Omental fat pad (tissue), 4 donors: ENCODE results near the gene PTRH1. TPM values are rescaled to one million over a fixed set of nuclear protein-coding genes. Genes with fewer than 3 reads are reported as not detected.
A peak's percentile ranks its signal among the peaks of the same experiment; 100 is the strongest.

Source experiments
- ATAC-seq: fragments of 150-250 bp; one replicate; pipeline ENCODE4 v1.9.1; 2016; ENCODE audit warnings: mild to moderate bottlenecking, moderate library complexity; ENCODE audit not compliant: low FRiP score
- DNase-seq: peaks from one replicate; pipeline ENCODE4 v3.0.0-alpha.2; 2019; ENCODE audit warnings: low spot score
- CTCF ChIP-seq, 3 donors: fragments of 450-650 bp; IDR thresholded peaks; one replicate each; pipeline ENCODE4 v1.5.1; 2016 to 2017; ENCODE audit warnings: antibody characterized with exemption in 3 of 3, mild to moderate bottlenecking in 3 of 3, moderate library complexity in 2 of 3
- total RNA-seq, 4 donors: library from RNA; depleted of rRNA; stranded (reverse); fragments of >200 nt; gene quantifications; one replicate each; pipeline ENCODE4 v1.1.0, GENCODE V29; 2016

The PTRH1 gene
- total RNA-seq, 4 donors from 2014 or later, result 13.4 to 33.5 (median 23.6) TPM

DNA sequence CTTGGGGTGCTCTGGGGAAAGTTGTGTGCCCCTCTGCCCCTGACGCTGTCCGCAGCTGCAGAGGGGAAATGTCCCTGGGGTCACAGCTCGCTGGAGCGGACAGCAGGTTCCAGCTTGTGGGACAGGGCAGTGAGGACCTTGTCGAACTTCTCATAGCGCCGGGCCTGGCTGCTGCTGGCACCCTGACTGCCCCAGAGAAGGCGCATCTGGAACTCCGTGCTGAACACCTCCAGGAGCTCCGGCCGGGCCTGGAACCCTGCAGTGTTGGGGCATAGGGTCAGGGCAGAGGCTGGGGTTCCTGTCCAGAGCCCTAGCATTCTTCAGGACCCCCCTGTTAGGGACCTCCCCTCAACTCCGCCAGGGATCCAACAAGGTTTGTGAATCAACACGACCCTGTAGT lies 23.2 kb upstream of the PTRH1 start:
- TF ChIP-seq CTCF (IDR thresholded peaks at IDR 0.05), result no peak
- ATAC-seq (no peak), DNase-seq (no peak)

DNA sequence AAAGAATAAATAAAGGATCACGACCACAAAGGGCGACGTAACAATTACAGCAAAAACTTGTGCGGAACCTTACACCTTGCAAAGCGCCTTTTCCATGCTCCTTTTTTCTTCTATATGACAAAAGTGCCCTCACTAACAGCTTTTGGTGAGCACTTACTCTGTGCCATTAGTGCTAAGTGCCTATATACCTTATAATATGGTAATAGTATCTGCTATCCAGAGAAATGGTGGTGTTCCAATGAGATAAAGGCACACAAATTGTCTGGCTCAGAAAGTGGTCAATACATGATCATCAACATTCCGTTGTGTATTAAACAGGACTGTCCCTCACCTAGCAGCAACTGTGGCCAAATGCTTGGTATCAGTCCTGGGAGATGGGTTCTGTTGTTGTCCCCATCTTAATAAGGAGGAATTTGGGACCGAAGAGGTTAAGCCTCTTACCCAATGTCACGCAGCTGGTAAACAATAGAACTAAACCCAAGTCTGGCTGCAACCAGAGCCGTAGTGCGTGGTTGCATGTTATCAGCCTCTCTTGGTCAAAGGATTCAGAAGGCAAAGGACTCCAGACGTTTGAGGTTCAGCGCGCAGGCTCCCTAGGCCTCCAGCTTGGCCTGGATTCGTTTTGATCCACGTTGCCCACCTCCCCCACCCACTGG lies 20.2 kb upstream of the PTRH1 start:
- TF ChIP-seq CTCF (IDR thresholded peaks at IDR 0.05), result no peak
- ATAC-seq (no peak), DNase-seq (no peak)

- ATAC-seq (peak; percentile 95), DNase-seq (peak; percentile 91)
- peak in 2 of 3 donors; percentile 73 to 98 for TF ChIP-seq CTCF (IDR thresholded peaks at IDR 0.05)
These were observed 19.5 kb upstream of the PTRH1 start, which contains the start of gene TOR2A for GRCh38 chr9:127734747-127735529. Gene TOR2A (minus strand): TSS chr9:127735294. CDS start chr9:127735270, 24 bp downstream.

- TF ChIP-seq CTCF (IDR thresholded peaks at IDR 0.05), result no peak
- ATAC-seq (no peak), DNase-seq (no peak)
These were observed 18.8 kb upstream of the PTRH1 start for GRCh38 chr9:127734247-127734746.

GRCh38 chr9:127733614-127734013 lies 18.2 kb upstream of the PTRH1 start:
- no peak for TF ChIP-seq CTCF (IDR thresholded peaks at IDR 0.05)
- ATAC-seq, result no peak
- no peak for DNase-seq

DNA sequence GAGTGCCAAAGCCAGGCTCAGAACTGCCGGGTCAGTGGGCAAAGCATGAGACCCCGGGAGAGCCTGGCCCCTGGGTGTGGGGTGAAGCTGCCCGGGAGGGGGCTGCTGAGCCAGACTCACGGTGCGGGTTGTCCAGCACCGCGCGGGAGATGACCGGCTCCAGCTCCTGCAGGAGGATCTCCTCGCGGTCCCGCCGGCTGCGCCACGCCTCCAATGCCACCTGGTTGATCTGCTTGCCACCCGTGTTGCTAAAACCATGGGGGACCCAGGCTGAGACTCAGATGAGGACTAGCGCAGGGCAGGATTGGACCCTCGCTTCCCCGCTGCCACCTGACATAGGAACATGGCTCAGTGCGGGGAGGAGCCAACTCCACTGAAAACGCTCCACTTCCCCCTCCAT lies 17.0 kb upstream of the PTRH1 start:
- DNase-seq (no peak), ATAC-seq (no peak)
- TF ChIP-seq CTCF (IDR thresholded peaks at IDR 0.05), result no peak
